ENCODE measurements around the gene CACNA1C.
"Not testable (repeated sequence)": the region's sequence is repeated elsewhere in the genome, so short reads cannot be mapped to it uniquely, and the experiment has no call there.

CACNA1C gene

GRCh38 chr12:2113119-2113912, 60.5 kb downstream of the CACNA1C start:
- no peak for DNase-seq

DNA sequence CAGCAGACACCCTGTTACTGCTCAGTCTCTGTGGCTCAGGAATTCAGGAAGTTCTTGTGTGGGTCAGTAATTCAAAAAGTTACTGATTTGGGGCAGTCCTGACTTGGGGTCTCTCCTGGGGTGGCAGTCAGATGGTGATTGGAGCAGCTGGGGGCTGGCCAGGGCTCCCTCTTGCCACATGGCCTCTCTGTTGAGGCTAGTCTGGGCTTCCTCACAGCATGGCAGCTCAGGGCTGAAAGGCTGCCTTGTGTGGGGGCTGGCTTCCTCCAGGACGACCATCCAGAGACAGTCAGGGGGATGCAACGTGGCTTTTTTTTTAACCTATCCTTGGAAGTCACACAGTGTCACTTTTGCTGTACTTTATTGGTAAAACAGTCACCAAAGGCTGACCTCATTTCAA, 61.3 kb downstream of the CACNA1C start:
- no peak for DNase-seq

DNA sequence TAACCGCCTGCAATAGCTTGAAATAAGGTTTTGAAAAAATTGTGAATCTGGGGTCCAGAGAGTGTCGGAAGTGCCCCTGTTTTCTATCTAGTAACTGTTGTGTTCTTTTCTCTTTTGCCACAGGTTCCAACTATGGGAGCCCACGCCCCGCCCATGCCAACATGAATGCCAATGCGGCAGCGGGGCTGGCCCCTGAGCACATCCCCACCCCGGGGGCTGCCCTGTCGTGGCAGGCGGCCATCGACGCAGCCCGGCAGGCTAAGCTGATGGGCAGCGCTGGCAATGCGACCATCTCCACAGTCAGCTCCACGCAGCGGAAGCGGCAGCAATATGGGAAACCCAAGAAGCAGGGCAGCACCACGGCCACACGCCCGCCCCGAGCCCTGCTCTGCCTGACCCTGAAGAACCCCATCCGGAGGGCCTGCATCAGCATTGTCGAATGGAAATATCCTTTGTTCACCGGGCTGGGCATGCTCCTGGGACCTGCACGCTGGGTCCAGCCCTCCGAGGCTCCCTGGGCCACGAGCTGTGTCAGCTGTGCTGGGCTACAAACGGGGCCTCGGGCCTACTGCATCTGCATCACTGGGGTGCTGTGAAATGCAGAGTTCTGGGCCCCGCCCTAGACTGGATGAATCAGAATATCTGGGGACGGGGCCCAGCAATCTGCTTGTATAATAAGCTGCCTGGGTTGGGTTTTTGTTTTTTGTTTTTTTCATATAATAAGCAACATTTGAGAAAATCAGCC, 62.5 kb downstream of the CACNA1C start:
- DNase-seq, result no peak

- no peak for DNase-seq
Observed at GRCh38 chr12:2117541-2117940, 64.8 kb downstream of the CACNA1C start.

GRCh38 chr12:2118061-2118460, 65.3 kb downstream of the CACNA1C start:
- DNase-seq, result no peak

DNA sequence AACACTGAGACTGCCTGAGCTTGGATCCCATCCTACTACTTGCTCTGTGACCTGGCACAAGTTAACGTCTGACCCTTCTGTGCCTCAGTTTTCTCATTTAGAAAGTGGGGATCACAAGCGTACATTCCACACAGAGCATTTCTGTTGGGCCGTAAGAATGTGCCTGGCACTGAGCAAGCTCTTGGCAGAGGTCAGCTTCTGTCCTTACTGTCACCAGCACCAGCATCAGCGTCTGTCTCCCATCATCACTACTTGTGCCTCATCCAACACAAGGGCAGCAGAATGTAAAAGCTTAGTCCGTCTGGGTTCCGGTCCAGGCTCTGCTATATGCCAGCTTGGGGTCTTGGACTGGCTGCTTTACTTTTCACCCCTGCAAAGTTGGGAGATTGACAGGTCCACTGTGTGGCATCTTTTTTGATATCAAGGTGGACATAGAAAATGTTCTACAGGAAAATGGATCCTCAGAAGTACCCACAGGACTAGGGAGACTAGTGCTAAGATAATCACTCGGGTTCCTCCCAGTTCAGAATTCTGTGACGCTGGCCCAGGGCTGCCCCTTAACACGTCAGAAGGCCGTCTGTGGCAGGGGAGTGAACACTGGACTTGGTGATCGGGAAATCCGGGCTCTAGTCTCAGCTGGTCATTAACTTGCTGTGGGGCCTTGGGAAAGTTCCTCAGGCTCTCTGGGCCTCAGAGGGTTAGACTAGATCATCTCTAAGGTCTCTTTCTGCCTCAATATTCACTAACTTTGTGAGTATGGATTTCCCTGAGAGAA, 65.9 kb downstream of the CACNA1C start:
- DNase-seq, result no peak

DNA sequence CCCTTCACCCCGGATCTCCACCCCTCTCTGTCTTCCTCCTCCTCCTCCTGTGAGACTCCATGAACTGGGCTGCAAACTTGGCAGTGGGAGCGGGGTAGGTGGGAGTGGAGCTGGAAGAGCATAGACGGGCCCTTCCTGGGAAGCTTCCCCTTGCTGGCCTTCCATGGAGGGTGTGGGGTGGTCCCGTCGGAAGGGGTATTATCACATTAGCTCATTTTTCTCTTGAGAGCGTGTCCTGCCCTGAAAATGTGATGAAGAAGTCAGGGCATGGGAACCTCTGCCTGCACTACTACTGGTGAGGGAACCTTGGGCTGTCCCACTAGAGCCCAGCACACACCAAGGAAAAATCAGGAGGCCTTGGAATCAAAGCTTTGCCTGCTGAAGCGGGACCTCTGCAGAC, 66.5 kb downstream of the CACNA1C start:
- DNase-seq, result no peak

- no peak for DNase-seq
Observed at GRCh38 chr12:2120982-2121758, 68.4 kb downstream of the CACNA1C start.

GRCh38 chr12:2124466-2125023, 71.8 kb downstream of the CACNA1C start:
- DNase-seq, result no peak

DNA sequence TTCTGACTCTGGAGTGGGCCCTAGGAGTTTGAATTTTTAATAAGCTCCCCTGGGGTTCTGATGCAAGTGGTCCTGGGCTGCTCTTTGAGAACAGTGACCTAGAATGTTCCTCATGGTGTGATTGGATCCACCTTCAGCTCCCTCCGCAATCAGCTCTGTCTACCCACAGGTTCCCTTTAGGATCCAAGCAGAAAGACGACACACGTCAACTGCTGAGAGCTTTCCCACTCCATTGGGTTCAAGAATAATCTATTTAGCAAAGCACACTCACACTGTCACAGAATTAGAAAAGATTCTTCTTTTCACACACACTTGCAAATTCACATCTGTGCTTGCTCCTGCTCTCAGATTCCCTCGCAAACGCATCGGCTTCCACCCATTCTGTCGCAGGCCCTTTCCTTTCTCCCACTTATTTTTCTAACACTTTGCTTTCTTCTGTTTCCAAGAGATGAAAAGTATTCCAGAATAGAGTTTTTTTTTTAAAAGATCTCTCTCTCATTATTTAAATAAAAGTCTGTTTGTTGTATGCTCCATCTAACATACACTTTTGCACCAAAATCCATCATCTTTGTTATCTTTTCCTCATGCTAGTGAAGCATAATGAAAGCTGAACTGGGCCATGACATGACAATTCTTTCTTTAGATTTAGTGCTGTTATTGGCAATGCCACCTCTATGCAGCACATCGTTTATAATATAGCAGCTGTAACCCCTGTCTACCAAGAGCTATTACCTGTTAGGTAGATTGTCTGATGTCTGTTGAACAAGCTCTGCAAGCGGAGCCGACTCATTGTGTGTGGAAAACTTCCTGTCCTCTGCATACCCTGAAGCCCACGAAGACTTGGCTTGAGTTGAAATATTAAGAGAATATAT, 73.1 kb downstream of the CACNA1C start:
- DNase-seq, result no peak

DNA sequence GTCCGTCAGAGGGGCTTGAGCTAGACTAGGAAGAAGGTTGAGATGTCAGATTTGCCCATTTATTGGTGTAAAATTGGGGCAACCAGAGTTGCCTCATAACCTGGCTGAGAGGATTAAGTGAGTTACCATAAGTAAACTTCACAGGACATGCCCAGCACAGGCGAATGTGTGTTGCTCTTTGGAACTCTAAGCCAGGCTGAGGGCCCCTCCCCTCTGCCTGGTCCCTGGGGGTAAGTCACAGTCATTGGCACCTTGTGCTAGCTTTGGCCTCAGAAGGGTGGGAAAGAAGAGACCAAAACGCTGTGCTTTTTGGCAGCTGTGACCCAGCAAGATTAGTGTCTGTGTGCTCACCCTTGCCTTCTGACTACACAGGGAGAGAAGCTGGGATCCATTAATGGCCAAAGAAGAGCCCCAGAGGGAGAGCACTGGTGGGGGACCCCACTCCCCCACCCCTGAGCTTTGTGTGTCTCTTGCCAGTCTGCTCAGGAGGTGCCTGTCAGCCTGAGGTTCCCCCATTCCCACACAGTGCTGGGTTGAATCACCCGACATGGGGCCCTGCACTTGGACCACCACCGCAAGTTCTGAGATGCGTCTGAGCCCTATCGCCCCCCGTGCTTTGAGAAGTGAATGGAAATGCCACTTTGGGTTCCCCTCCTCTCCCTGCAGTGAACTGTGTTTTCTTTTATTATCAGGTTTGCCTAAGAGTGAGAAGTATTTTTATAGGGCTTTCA, 74.1 kb downstream of the CACNA1C start:
- no peak for DNase-seq

- DNase-seq, result no peak
Observed at GRCh38 chr12:2129076-2129475, 76.3 kb downstream of the CACNA1C start.

- not testable (repeated sequence) for DNase-seq
Observed at GRCh38 chr12:2135661-2136418, 83.1 kb downstream of the CACNA1C start.

DNA sequence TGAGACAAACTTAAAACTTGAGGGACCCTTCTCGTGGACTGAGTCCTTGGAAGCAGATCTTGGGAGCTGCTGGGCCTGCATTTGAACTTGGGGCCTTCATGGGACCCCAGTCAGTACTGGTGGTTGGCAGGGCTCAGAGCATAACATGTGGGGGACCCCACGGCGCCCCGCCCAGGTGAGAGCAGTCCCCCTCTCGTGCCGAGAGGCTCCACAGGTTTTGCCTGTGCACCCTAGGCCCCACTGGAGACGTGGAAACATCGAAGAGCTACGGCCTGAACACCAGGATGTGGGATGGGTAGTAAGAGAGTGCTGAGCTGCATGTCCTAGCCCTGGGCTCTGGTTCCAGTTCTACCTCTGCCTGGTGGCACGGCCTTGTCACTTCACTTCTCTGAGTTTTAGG, 84.1 kb downstream of the CACNA1C start:
- DNase-seq, result no peak

GRCh38 chr12:2137711-2138110, 84.9 kb downstream of the CACNA1C start:
- DNase-seq, result no peak

GRCh38 chr12:2138294-2138693, 85.5 kb downstream of the CACNA1C start:
- DNase-seq, result no peak

- no peak for DNase-seq
Observed at GRCh38 chr12:2138871-2139308, 86.1 kb downstream of the CACNA1C start.

DNA sequence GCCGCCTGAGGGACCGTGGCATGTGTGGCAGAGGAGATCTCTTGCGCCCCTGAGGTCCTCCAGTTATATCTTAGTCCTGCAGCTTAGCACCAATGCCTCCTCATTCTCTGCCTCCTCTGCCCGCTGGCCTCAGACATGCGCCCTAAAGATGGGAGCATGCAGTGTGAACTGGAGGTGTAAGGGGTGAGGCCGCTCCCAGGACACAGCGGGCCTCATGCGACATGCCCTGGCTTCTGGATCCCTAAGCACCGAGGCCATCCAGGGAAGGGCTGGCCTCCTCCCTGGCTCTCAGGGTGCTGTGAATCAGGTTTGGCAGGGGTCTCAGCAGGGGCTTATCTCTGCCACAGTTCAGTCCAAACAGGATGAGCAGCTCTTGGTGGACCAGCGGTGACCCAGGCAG, 86.9 kb downstream of the CACNA1C start:
- no peak for DNase-seq

DNA sequence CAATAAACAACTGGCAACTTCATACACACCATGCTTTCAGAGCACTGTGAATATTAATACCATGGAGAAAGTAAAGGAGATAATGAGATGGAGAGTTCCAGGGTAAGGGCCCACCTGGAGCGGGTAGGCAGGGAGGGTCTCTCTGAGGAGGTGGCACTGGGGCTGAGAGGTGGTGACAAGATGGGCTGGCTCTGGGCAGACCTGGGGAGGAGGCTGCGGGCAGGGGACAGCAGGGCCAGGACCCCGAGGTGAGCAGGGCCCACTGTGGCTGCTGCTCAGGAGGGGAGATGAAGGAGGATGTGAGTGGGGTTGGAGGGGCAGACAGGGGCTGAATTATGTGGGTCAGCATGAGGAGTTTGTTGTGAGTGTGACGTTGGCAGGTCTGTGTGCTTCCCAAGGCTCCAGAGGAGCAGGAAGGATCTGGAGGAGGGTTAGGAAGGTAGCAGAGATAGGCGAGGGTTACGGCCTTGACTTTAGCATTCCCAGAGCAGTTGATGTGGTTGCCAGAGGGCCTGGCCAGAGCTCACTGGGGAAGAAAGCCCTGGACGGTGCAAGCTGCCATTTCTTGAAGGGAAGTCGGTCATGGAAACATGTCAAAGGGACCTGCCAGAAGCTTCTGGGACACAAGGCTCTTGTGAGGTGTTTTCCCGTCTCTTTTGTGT, 88.2 kb downstream of the CACNA1C start:
- no peak for DNase-seq

Data from stimulated activated CD8-positive, alpha-beta memory T cell treated with anti-CD3 and anti-CD28 coated beads, Interleukin-4, amount 100 ng/mL, for 48 hours (primary cell).